GM21447 (cell line): ENCODE data around the gene SEPTIN10.
"Not testable (repeated sequence)": the region's sequence is repeated elsewhere in the genome, so short reads cannot be mapped to it uniquely, and the experiment has no call there.

Source experiments
- ATAC-seq: cut with Tn5 transposase; IDR thresholded peaks from one replicate; pipeline ENCODE4 v1.9.1; 2021; ENCODE audit not compliant: unreplicated experiment

SEPTIN10 gene

GRCh38 chr2:109635426-109636304 is 21.9 kb upstream of the SEPTIN10 start:
- no peak for ATAC-seq

GRCh38 chr2:109633284-109633961 is 19.7 kb upstream of the SEPTIN10 start:
- no peak for ATAC-seq

GRCh38 chr2:109632158-109632789 is 18.5 kb upstream of the SEPTIN10 start:
- no peak for ATAC-seq

DNA sequence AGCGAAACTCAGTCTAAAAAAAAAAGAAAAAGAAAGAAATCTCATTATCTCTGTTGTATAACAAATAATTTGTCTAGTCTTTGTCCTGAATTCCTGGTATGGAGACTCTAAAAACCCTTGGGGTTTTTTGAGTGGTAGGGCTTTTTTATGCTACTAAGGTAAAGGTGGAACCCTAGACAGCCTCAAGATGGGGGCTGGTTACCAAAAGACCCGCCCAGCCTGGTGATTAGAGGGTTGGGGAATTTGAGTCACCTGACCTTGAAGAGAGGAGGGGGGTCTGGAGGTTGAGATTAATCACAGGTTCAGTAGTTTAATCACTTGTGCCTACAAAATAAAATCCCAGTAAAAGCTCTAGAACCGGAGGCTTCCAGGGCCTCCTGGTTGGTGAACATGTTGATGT is 18.0 kb upstream of the SEPTIN10 start:
- ATAC-seq: no peak

GRCh38 chr2:109630441-109631430 is 17.0 kb upstream of the SEPTIN10 start:
- ATAC-seq: no peak

GRCh38 chr2:109629867-109630266 is 16.1 kb upstream of the SEPTIN10 start:
- ATAC-seq: no peak

DNA sequence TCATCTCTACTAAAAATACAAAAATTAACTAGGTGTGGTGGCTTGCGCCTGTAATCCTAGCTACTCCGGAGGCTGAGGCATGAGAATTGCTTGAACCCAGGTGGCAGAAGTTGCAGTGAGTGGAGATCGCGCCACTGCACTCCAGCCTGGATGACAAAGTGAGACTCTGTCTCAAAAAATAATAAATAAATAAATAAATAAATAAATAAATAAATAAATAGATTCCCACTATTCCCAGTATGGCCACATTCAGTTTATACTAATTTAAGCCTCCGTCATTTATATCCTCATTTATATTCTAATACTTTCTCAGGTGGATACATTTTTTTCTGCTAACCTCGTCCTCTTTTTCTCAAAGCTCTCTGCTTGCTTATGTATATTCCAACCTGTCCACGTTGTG is 14.6 kb upstream of the SEPTIN10 start:
- not testable (repeated sequence) for ATAC-seq

GRCh38 chr2:109624339-109624738 is 10.6 kb upstream of the SEPTIN10 start:
- ATAC-seq: no peak

- ATAC-seq: no peak
Measured at GRCh38 chr2:109623923-109624322, 10.2 kb upstream of the SEPTIN10 start.

DNA sequence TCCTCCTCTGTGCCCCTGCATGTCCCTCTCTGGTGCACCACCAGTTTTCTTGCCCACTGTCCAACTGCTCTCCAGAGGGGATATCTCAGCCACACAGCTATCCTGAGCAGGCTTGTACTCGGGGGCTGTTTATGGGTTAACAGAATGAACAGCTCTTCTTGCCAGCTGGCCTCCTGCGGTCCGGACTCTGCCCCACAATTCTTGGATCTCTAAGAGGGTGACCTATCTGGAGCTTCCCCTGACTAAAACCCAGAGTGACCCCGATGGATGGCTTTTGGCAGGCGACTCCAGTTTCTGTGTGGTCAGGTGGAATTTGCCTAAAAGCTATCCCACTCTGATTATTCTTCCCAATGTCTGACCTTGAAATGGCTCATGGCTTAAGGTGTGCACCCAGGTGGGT is 9.5 kb upstream of the SEPTIN10 start:
- ATAC-seq: no peak

DNA sequence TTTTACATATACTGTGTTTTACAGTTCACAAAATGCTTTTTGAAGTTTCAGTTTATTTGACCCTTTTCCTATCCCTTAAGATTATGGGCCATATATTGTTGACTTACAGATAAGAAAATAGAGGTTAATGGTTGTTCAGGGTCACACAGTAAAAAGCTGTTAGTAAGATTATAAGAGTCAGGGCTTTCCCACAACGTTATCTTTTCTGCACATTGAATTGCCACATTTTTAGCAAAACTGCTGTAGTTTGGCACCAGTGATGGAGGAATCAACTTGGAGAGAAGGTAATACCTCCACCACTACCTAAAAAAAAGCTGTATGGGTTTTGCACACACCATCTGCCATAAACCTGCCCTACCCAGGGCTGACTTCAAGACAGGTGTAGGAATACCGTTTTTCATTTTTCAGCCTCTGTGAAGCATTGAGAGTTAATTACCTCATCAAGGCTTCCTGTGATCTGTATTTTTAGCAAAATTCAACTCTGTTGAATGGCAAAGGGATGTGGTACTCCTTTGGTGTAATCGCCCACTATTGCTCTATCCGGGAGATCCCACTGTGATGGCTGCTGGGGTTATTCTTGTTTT is 5.4 kb upstream of the SEPTIN10 start:
- no peak for ATAC-seq

GRCh38 chr2:109616184-109616583 is 2.4 kb upstream of the SEPTIN10 start:
- ATAC-seq: no peak

DNA sequence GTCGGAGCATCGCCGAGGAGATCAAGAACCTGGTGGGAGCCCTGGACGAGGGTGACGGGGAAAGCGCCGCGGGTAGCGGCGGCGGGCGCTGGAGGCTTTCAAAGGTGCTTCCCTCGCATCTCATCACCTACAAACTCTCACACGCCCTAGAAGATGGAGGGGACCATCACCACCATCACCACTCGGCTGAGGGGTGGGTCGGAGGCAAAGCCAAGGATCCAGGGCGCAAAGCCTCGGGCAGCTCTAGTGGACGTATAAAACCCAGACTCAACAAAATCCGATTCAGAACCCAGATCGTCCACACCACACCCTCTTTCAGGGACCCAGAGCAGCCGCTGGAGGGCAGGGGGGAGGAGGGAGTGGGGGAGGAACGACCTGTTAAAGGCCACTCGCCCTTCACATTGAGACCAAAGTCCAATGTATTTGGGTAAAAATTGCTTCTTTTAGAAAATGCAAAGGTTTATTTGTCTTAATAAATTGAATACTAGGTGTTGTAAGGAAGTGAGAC is 1.9 kb upstream of the SEPTIN10 start:
- no peak for ATAC-seq

GRCh38 chr2:109614715-109615636 is 1.2 kb upstream of the SEPTIN10 start:
- no peak for ATAC-seq

GRCh38 chr2:109613081-109613921 is 465 bp downstream of the SEPTIN10 start:
- ATAC-seq: peak; percentile 27

DNA sequence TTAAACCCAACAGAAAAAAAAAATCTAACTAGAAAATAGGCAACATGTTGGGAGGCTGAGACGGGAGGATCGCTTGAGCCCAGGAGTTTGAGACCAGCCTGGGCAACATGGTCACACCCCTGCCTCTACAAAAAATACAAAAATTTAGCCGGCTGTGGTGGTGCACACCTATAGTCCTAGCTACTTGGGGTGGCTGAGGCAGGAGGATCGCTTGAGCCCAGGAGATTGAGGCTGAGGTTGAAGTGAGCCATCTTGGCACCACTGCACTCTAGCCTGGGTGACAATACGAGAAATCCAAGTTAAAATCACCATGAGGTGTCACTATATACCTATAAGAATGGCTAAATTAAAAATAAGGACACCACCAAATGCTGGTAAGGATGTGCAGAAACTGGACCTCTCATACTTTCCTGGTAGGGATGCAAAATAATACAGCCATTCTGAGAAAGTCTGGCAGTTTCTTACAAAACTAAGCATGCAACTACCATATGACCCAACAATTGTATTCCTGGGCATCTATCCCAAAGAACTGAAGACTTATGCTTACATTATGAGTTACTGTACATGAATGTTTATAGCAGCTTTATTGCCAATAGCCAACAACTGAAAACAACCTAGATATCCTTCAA is 2.2 kb downstream of the SEPTIN10 start:
- no peak for ATAC-seq

- ATAC-seq: no peak
Measured at GRCh38 chr2:109609352-109610024, 4.3 kb downstream of the SEPTIN10 start.
